DOHH2 (cell line): Measurements from ENCODE around the gene TMLHE.

Source experiments
- EZH2phosphoT487 ChIP-seq: fragments of 200-600 bp; sonication (generic); IDR thresholded peaks from 2 replicates; pipeline ENCODE4 v1.6.1; 2017; ENCODE audit warnings: borderline replicate concordance, mild to moderate bottlenecking, antibody characterized with exemption, low read length, moderate library complexity, mixed read lengths
- TF ChIP-seq, protein P1 (sequence below): fragments of 200-600 bp; sonication (generic); IDR thresholded peaks from one replicate; pipeline ENCODE4 v1.5.1; 2014; ENCODE audit warnings: antibody characterized with exemption, mild to moderate bottlenecking, low read depth, low read length; ENCODE audit not compliant: poor library complexity, severe bottlenecking

DNA sequence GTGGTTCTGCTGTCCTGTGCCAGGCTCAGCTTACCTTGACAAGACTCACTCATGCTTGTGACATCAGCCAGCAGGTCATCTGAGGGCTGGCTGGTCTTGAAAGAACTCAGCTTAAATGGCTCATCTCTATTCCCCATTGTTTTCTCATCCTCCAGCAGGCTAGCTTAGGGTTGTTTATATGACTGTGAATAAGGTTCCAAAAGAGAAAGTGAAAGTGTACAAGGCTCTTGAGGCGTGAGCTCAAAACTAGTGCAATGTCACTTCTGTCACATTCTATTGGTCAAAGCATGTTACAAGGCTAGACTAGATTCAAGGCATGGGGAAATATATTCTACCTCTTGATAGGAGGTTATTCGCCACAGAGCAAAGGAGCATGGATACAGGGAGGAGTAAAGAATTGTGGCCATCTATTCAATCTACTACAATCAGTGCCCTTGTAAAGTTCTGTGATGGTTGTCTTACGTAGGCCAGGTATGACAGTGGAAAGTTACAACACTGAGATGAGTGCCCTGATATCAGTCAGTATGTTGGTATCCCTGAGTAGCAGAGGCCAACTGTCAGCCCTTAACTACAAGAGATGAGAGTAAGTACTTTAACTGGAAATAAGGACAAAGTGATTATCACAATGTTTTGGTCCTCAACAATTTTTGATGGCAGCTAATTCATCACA lies 19.8 kb upstream of the TMLHE start:
- TF ChIP-seq, protein P1, sequence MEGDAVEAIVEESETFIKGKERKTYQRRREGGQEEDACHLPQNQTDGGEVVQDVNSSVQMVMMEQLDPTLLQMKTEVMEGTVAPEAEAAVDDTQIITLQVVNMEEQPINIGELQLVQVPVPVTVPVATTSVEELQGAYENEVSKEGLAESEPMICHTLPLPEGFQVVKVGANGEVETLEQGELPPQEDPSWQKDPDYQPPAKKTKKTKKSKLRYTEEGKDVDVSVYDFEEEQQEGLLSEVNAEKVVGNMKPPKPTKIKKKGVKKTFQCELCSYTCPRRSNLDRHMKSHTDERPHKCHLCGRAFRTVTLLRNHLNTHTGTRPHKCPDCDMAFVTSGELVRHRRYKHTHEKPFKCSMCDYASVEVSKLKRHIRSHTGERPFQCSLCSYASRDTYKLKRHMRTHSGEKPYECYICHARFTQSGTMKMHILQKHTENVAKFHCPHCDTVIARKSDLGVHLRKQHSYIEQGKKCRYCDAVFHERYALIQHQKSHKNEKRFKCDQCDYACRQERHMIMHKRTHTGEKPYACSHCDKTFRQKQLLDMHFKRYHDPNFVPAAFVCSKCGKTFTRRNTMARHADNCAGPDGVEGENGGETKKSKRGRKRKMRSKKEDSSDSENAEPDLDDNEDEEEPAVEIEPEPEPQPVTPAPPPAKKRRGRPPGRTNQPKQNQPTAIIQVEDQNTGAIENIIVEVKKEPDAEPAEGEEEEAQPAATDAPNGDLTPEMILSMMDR: no peak
- TF ChIP-seq EZH2phosphoT487: no peak
